C4-2B (cell line): ENCODE data around the gene JARID2.

Experiments
- CTCF ChIP-seq: fragments of 450-650 bp; conservative IDR thresholded peaks from 2 replicates; pipeline ENCODE4 v1.5.1; 2017; ENCODE audit warnings: mild to moderate bottlenecking
- ZFX ChIP-seq: fragments of 450-650 bp; IDR thresholded peaks from 2 replicates; pipeline ENCODE4 v1.6.1; 2017

- TF ChIP-seq CTCF (no peak), ZFX (no peak)
Observed at GRCh38 chr6:15325540-15325955, 79.7 kb downstream of the JARID2 start.
